GM12892 (cell line): ENCODE results near the gene CBFA2T3.

Experiments used
- POLR2A ChIP-seq: IDR thresholded peaks from 2 replicates; pipeline ENCODE4 v1.6.1; 2011; ENCODE audit warnings: low read depth, low read length, control low read depth
- POLR2AphosphoS5 ChIP-seq: IDR thresholded peaks from 2 replicates; pipeline ENCODE4 v1.6.1; 2011; ENCODE audit warnings: low read depth, low read length, control low read depth
- TAF1 ChIP-seq: IDR thresholded peaks from 2 replicates; pipeline ENCODE4 v1.6.1; 2011; ENCODE audit warnings: low read depth, mild to moderate bottlenecking, control low read depth, low read length, borderline replicate concordance

DNA sequence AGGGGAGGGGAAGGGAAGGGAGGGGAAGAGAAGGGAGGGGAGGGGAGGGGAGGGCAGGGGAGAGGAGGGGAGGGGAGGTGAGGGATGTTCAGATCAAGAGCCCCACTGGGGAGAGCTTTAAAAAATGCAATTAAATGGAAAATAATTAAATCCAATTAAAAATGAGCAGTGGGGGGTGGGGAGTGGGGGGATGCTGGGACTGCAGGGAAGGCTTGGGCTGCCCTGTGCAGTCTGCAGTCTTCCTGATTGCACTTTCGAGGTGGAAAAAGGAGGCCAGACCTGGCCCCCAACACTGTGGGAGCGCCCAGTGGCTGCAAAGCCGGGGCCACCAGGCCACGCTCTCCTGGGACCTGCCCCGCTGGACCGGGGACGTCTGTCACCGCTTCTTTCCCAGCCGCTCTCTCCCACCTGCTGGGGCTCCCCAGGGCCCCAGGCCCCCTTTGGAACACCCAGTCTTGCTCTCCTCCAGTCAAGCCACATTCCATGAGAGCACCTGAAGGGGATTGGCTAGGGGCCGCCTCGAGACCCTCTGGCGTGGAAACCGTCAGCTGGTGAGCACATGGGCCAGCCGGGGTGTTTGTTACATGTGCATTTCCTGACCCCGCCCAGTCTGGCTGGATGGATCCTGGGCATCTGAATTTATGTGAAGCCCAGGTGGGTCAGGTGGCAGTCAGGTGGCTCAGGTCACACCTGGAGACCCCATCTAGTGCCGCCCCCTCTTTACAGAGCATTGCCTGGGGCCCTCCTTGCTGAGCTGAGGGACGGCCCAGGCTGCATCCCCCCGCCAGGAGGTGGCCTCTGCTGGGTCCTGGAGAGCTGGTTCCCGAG is 37.6 kb upstream of the CBFA2T3 start:
- TF ChIP-seq POLR2A (no peak), POLR2AphosphoS5 (no peak), TAF1 (no peak)
